Panc1 (cell line): ENCODE measurements around the gene SPINK6. TPM values are rescaled to one million over a fixed set of nuclear protein-coding genes. Genes with fewer than 3 reads are reported as not detected.

Source experiments
- ATAC-seq: fragments of 200-7000 bp; cut with Tn5 transposase; 2 replicates; pipeline ENCODE4 v1.9.1; 2020; ENCODE audit warnings: mild to moderate bottlenecking, moderate library complexity
- BruUV-seq: library from RNA; stranded (reverse); fragments of 400-500 nt; replicated peaks from 2 replicates; lab custom pipeline; 2021; lab: Mats Ljungman, UMichigan
- CTCF ChIA-PET: fragments of 300-600 bp; sonication (Branson Sonifier 250); formaldehyde crosslinking; loops from one replicate; lab custom pipeline; 2022; ENCODE audit warnings: antibody characterized with exemption; lab: Charles Lee
- POLR2A ChIA-PET: fragments of 300-600 bp; sonication (Branson Sonifier 250); formaldehyde crosslinking; loops from one replicate; lab custom pipeline; 2022; ENCODE audit warnings: antibody characterized with exemption; lab: Charles Lee
- DNase-seq: peaks from one replicate; pipeline ENCODE4 v3.0.0-alpha.2; 2010; ENCODE audit warnings: low read depth, low spot score
- H3K27ac ChIP-seq: 2 replicates; pipeline ENCODE4 v1.5.1; 2011; ENCODE audit warnings: mild to moderate bottlenecking, low read length, inconsistent platforms
- H3K27me3 ChIP-seq: fragments of 200-500 bp; sonication (Bioruptor generic); 2 replicates; pipeline ENCODE4 v1.6.0; 2014; ENCODE audit warnings: low read length, inconsistent platforms; ENCODE audit not compliant: control insufficient read depth, insufficient read depth
- H3K36me3 ChIP-seq: fragments of 200-500 bp; sonication (Bioruptor generic); 2 replicates; pipeline ENCODE4 v1.5.1; 2014; ENCODE audit warnings: inconsistent platforms, mild to moderate bottlenecking, low read length, moderate library complexity; ENCODE audit not compliant: control insufficient read depth, insufficient read depth
- H3K4me1 ChIP-seq: 2 replicates; pipeline ENCODE4 v1.5.1; 2011; ENCODE audit warnings: inconsistent platforms, mild to moderate bottlenecking, low read length, moderate library complexity; ENCODE audit not compliant: control insufficient read depth, insufficient read depth
- H3K4me3 ChIP-seq, 2 experiments: 2 replicates each; pipeline ENCODE4 v1.5.1; 2011 to 2012; ENCODE audit warnings: low read depth in 2 of 2, low read length in 2 of 2, mild to moderate bottlenecking in 2 of 2, inconsistent platforms in 1 of 2, moderate library complexity in 1 of 2
- H3K9me3 ChIP-seq: fragments of 200-500 bp; sonication (Bioruptor generic); 2 replicates; pipeline ENCODE4 v1.5.1; 2014; ENCODE audit warnings: low read depth, mild to moderate bottlenecking, inconsistent platforms, low read length, moderate library complexity; ENCODE audit not compliant: control insufficient read depth, insufficient read depth
- POLR2AphosphoS5 ChIP-seq: IDR thresholded peaks from 2 replicates; pipeline ENCODE4 v1.6.1; 2012; ENCODE audit warnings: mild to moderate bottlenecking, low read depth, low read length, moderate library complexity
- SIN3A ChIP-seq: IDR thresholded peaks from 2 replicates; pipeline ENCODE4 v1.6.1; 2012; ENCODE audit warnings: low read depth, mild to moderate bottlenecking, low read length, moderate library complexity, borderline replicate concordance; ENCODE audit not compliant: insufficient read depth
- TCF7L2 ChIP-seq: IDR thresholded peaks from 2 replicates; pipeline ENCODE4 v1.6.1; 2011; ENCODE audit warnings: mild to moderate bottlenecking, low read depth, low read length, inconsistent platforms
- in situ Hi-C: cut with HindIII; loops from 2 replicates; pipeline ENCODE4 v1.10.0; 2016; ENCODE audit warnings: low sequenced_read_pairs, low pct_unique_long_range_greater_than_20kb
- intact Hi-C: fragments of 100-400 bp; cut with micrococcal nuclease; formaldehyde crosslinking; loops from one replicate; pipeline ENCODE4 v1.10.0; 2022; ENCODE audit not compliant: unreplicated experiment
- total RNA-seq: library from RNA; stranded (reverse); gene quantifications from one replicate; pipeline ENCODE4 v1.2.1, GENCODE V29; 2021; ENCODE audit not compliant: unreplicated experiment
- TF ChIP-seq, protein P1 (sequence below): fragments of 450-650 bp; IDR thresholded peaks from 2 replicates; pipeline ENCODE4 v1.5.1; 2017; ENCODE audit warnings: mild to moderate bottlenecking
- TF ChIP-seq, protein P2 (sequence below), 2 experiments: IDR thresholded peaks; 2 replicates each; pipeline ENCODE4 v1.6.1; 2011 to 2012; ENCODE audit warnings: low read depth in 2 of 2, control low read depth in 1 of 2, low read length in 1 of 2, mild to moderate bottlenecking in 1 of 2, moderate library complexity in 1 of 2; ENCODE audit not compliant: insufficient read depth in 1 of 2

Gene SPINK6
- total RNA-seq, 1 experiment from 2014 or later: not detected

DNA sequence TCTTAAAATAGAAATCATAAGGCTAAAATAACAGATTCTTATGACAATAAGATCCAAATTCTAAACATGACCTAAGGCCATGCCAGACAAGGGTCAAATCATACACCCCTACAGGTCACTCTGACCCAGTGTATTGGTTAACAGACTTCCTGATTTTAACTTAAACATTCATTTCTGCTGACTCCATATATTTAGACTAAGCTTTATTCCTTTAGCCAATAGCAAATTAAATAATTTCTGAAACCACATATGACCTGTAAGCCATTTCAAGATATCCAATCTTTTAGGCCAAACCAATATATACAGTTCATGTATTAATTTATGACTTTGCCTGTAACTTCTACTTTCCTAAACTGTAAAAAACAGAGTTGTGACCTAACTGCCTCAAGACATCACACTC lies 58.4 kb downstream of the SPINK6 start:
- Histone ChIP-seq H3K27me3 (no peaks in the 10 kb centered on the region), H3K9me3 (no peaks in the 10 kb centered on the region), H3K4me3 (no peak overlapping the region), H3K4me1 (no peaks in the 10 kb centered on the region), H3K36me3 (no peaks in the 10 kb centered on the region), H3K27ac (no peak overlapping the region)
- ATAC-seq (no peak), DNase-seq (no peak)
- intact Hi-C loops (no loop called here), in situ Hi-C loops (no loop called here)
- CTCF ChIA-PET: no interaction called here
- TF ChIP-seq SIN3A: no peak
- TF ChIP-seq, protein P1, sequence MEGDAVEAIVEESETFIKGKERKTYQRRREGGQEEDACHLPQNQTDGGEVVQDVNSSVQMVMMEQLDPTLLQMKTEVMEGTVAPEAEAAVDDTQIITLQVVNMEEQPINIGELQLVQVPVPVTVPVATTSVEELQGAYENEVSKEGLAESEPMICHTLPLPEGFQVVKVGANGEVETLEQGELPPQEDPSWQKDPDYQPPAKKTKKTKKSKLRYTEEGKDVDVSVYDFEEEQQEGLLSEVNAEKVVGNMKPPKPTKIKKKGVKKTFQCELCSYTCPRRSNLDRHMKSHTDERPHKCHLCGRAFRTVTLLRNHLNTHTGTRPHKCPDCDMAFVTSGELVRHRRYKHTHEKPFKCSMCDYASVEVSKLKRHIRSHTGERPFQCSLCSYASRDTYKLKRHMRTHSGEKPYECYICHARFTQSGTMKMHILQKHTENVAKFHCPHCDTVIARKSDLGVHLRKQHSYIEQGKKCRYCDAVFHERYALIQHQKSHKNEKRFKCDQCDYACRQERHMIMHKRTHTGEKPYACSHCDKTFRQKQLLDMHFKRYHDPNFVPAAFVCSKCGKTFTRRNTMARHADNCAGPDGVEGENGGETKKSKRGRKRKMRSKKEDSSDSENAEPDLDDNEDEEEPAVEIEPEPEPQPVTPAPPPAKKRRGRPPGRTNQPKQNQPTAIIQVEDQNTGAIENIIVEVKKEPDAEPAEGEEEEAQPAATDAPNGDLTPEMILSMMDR: no peak
- no peak for TF ChIP-seq TCF7L2
- TF ChIP-seq, protein P2, sequence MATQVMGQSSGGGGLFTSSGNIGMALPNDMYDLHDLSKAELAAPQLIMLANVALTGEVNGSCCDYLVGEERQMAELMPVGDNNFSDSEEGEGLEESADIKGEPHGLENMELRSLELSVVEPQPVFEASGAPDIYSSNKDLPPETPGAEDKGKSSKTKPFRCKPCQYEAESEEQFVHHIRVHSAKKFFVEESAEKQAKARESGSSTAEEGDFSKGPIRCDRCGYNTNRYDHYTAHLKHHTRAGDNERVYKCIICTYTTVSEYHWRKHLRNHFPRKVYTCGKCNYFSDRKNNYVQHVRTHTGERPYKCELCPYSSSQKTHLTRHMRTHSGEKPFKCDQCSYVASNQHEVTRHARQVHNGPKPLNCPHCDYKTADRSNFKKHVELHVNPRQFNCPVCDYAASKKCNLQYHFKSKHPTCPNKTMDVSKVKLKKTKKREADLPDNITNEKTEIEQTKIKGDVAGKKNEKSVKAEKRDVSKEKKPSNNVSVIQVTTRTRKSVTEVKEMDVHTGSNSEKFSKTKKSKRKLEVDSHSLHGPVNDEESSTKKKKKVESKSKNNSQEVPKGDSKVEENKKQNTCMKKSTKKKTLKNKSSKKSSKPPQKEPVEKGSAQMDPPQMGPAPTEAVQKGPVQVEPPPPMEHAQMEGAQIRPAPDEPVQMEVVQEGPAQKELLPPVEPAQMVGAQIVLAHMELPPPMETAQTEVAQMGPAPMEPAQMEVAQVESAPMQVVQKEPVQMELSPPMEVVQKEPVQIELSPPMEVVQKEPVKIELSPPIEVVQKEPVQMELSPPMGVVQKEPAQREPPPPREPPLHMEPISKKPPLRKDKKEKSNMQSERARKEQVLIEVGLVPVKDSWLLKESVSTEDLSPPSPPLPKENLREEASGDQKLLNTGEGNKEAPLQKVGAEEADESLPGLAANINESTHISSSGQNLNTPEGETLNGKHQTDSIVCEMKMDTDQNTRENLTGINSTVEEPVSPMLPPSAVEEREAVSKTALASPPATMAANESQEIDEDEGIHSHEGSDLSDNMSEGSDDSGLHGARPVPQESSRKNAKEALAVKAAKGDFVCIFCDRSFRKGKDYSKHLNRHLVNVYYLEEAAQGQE (IDR thresholded peaks at IDR 0.05; ENCODE audit: insufficient read depth in 1 of 2, low read depth in 2 of 2, low read length in 1 of 2): no peak
- no peak for TF ChIP-seq POLR2AphosphoS5
- no TSS peak for BruUV-seq
- POLR2A ChIA-PET: no interaction called here

Other genes starting within 250 kb of the SPINK6 start
- not detected for gene SPINK5, start 139.1 kb upstream of the SPINK6 start, total RNA-seq
- not detected for gene SPINK14, start 34.5 kb upstream of the SPINK6 start, total RNA-seq
- gene MARCOL, start 35.5 kb downstream of the SPINK6 start, total RNA-seq: not detected
- not detected for gene SPINK13, start 65.8 kb downstream of the SPINK6 start, total RNA-seq
- gene SPINK7, start 109.4 kb downstream of the SPINK6 start, total RNA-seq: not detected
- gene SPINK9, start 132.5 kb downstream of the SPINK6 start, total RNA-seq: not detected
- gene FBXO38, start 180.9 kb downstream of the SPINK6 start, total RNA-seq: 34.5 TPM